OCI-LY7 (cell line): ENCODE data around the gene TBC1D32. TPM values are rescaled to one million over a fixed set of nuclear protein-coding genes. Genes with fewer than 3 reads are reported as not detected.

Experiments used
- Bru-seq: library from RNA; stranded (reverse); fragments of 400-500 nt; gene quantifications from one replicate; lab custom pipeline; 2021; lab: Mats Ljungman, UMichigan
- BruChase-seq, 2 experiments: library from RNA; stranded (reverse); fragments of 400-500 nt; gene quantifications; one replicate each; lab custom pipeline; 2021; lab: Mats Ljungman, UMichigan
- BruUV-seq: library from RNA; stranded (reverse); fragments of 400-500 nt; replicated peaks from 2 replicates; lab custom pipeline; 2021; lab: Mats Ljungman, UMichigan
- CTCF ChIA-PET: fragments of 300-600 bp; sonication (Branson Sonifier 250); formaldehyde crosslinking; loops from one replicate; lab custom pipeline; 2022; ENCODE audit warnings: antibody characterized with exemption; ENCODE audit not compliant: unreplicated experiment; lab: Charles Lee
- POLR2A ChIA-PET: fragments of 300-600 bp; sonication (Branson Sonifier 250); formaldehyde crosslinking; loops from one replicate; lab custom pipeline; 2022; ENCODE audit warnings: antibody characterized with exemption; lab: Charles Lee
- DNase-seq: peaks from one replicate; pipeline ENCODE4 v3.0.0-alpha.2; 2015; ENCODE audit warnings: low spot score
- H2AFZ ChIP-seq: fragments of 200-600 bp; sonication (generic), shearing (Covaris generic); 2 replicates; pipeline ENCODE4 v1.6.1; 2014; ENCODE audit warnings: mild to moderate bottlenecking, antibody characterized with exemption, low read length, moderate library complexity
- H3K27ac ChIP-seq: fragments of 200-600 bp; sonication (generic); 2 replicates; pipeline ENCODE4 v1.5.1; 2014; ENCODE audit warnings: mixed run types, low read depth, mild to moderate bottlenecking, moderate library complexity, low read length, inconsistent platforms; ENCODE audit not compliant: poor library complexity, severe bottlenecking
- H3K36me3 ChIP-seq: fragments of 200-600 bp; sonication (generic); 2 replicates; pipeline ENCODE4 v1.6.1; 2014; ENCODE audit warnings: mild to moderate bottlenecking, antibody characterized with exemption, low read length, moderate library complexity, mixed read lengths; ENCODE audit not compliant: insufficient read depth
- H3K4me1 ChIP-seq: fragments of 200-600 bp; sonication (generic); 2 replicates; pipeline ENCODE4 v1.5.1; 2014; ENCODE audit warnings: mild to moderate bottlenecking, low read length; ENCODE audit not compliant: insufficient read depth, poor library complexity, severe bottlenecking
- H3K4me2 ChIP-seq: fragments of 200-600 bp; sonication (generic); 2 replicates; pipeline ENCODE4 v1.6.1; 2014; ENCODE audit warnings: mild to moderate bottlenecking, low read length
- H3K4me3 ChIP-seq: fragments of 200-600 bp; sonication (generic); 2 replicates; pipeline ENCODE4 v1.5.1; 2014; ENCODE audit warnings: mild to moderate bottlenecking, low read depth, low read length; ENCODE audit not compliant: poor library complexity, severe bottlenecking
- H3K79me2 ChIP-seq: fragments of 200-600 bp; sonication (generic); 2 replicates; pipeline ENCODE4 v1.6.1; 2016; ENCODE audit warnings: low read depth, mild to moderate bottlenecking, low read length, moderate library complexity, mixed read lengths; ENCODE audit not compliant: insufficient read depth
- H3K9me2 ChIP-seq: fragments of 200-600 bp; sonication (generic); 2 replicates; pipeline ENCODE4 v1.6.1; 2016; ENCODE audit warnings: mild to moderate bottlenecking, low read length, mixed read lengths; ENCODE audit not compliant: insufficient read depth
- H3K9me3 ChIP-seq: fragments of 200-600 bp; sonication (generic); 2 replicates; pipeline ENCODE4 v1.6.1; 2014; ENCODE audit warnings: mild to moderate bottlenecking, mixed run types, low read length, mixed read lengths
- H4K20me1 ChIP-seq: fragments of 200-600 bp; sonication (generic); 2 replicates; pipeline ENCODE4 v1.6.1; 2014; ENCODE audit warnings: mild to moderate bottlenecking, antibody characterized with exemption, low read length, moderate library complexity, mixed read lengths; ENCODE audit not compliant: insufficient read depth
- CTCF ChIP-seq: fragments of 200-600 bp; sonication (generic); conservative IDR thresholded peaks from 2 replicates; pipeline ENCODE4 v1.5.1; 2014; ENCODE audit warnings: mild to moderate bottlenecking, antibody characterized with exemption, low read length, moderate library complexity, mixed read lengths
- EZH2phosphoT487 ChIP-seq: fragments of 200-600 bp; sonication (generic); IDR thresholded peaks from 2 replicates; pipeline ENCODE4 v1.6.1; 2018; ENCODE audit warnings: low read depth, borderline replicate concordance, mild to moderate bottlenecking, mixed run types, antibody characterized with exemption, low read length, moderate library complexity, mixed read lengths
- intact Hi-C: fragments of 100-400 bp; cut with micrococcal nuclease; formaldehyde crosslinking; loops from one replicate; pipeline ENCODE4 v1.10.0; 2022; ENCODE audit not compliant: unreplicated experiment
- long read RNA-seq: library from polyadenylated mRNA; stranded (forward); transcript quantifications from one replicate; pipeline ENCODE4 v2.0.0, GENCODE V29; 2022
- total RNA-seq, 2 experiments: library from RNA; depleted of rRNA in 1 of 2; stranded (reverse); fragments of >200 nt in 1 of 2; shearing (Covaris generic) in 1 of 2; gene quantifications; 2 replicates each; pipeline ENCODE4 v1.2.3, GENCODE V29; 2014 to 2022

Gene TBC1D32, protein sequence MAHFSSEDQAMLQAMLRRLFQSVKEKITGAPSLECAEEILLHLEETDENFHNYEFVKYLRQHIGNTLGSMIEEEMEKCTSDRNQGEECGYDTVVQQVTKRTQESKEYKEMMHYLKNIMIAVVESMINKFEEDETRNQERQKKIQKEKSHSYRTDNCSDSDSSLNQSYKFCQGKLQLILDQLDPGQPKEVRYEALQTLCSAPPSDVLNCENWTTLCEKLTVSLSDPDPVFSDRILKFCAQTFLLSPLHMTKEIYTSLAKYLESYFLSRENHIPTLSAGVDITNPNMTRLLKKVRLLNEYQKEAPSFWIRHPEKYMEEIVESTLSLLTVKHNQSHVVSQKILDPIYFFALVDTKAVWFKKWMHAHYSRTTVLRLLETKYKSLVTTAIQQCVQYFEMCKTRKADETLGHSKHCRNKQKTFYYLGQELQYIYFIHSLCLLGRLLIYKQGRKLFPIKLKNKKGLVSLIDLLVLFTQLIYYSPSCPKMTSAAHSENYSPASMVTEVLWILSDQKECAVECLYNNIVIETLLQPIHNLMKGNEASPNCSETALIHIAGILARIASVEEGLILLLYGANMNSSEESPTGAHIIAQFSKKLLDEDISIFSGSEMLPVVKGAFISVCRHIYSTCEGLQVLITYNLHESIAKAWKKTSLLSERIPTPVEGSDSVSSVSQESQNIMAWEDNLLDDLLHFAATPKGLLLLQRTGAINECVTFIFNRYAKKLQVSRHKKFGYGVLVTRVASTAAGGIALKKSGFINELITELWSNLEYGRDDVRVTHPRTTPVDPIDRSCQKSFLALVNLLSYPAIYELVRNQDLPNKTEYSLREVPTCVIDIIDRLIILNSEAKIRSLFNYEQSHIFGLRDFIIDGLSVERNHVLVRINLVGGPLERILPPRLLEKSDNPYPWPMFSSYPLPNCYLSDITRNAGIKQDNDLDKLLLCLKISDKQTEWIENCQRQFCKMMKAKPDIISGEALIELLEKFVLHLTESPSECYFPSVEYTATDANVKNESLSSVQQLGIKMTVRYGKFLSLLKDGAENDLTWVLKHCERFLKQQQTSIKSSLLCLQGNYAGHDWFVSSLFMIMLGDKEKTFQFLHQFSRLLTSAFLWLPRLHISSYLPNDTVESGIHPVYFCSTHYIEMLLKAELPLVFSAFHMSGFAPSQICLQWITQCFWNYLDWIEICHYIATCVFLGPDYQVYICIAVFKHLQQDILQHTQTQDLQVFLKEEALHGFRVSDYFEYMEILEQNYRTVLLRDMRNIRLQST
- 3.8 and 6.3 TPM in 2 replicates for total RNA-seq (2014; rRNA removed; shearing (Covaris generic))
- 5.1 and 7.5 TPM in 2 replicates for total RNA-seq (2022)
- percentile 46 among the genes with signal in this experiment for Bru-seq, nascent RNA
- percentile 37 among the genes with signal in this experiment for BruChase-seq, experiment 1, labeled RNA remaining after a 6-hour chase
- percentile 42 among the genes with signal in this experiment for BruChase-seq, experiment 2, labeled RNA remaining after a 2-hour chase
- long read RNA-seq, partial matches to known transcripts, result 0 of 3 reads
- long read RNA-seq, other reads (novel, unspliced or antisense), result 3 of 3 reads

GRCh38 chr6:121334299-121335086 lies at the start of gene TBC1D32:
TSS of gene TBC1D32 (minus strand) at chr6:121334480. CDS start at chr6:121334430, 50 bp downstream.
- Histone ChIP-seq H3K9me2 (no peaks in the 10 kb centered on the region), H3K27ac (peak within 1 kb of the TSS; percentile 34), H3K79me2 (no peaks in the 10 kb centered on the region), H3K36me3 (no peaks in the 10 kb centered on the region), H3K4me3 (peak within 1 kb of the TSS; percentile 79), H3K4me2 (peak within 1 kb of the TSS; percentile 73), H3K4me1 (peaks cover 3% of the 10 kb centered on the region), H2AFZ (peak within 1 kb of the TSS; percentile 97), H4K20me1 (no peaks in the 10 kb centered on the region), H3K9me3 (no peaks in the 10 kb centered on the region)
- TF ChIP-seq CTCF (no peak), EZH2phosphoT487 (no peak)
- intact Hi-C loops, result no loop called here
- no TSS peak for BruUV-seq
- CTCF ChIA-PET, result no interaction called here
- POLR2A ChIA-PET, result interaction anchor here (0.6 to 1.3 kb wide), 4 partner anchors 9 to 28 kb away, joined by 3 read pairs; no protein-coding TSS in a partner anchor
- peak; percentile 77 for DNase-seq

- ChIA-PET POLR2A (interaction anchor here (0.6 kb wide), 2 partner anchors 13 to 210 kb away, joined by 3 read pairs; no protein-coding TSS in a partner anchor), CTCF (no interaction called here)
- no TSS peak for BruUV-seq
- Histone ChIP-seq H3K4me2 (no peak overlapping the region), H3K4me1 (no peaks in the 10 kb centered on the region), H3K9me2 (no peaks in the 10 kb centered on the region), H3K4me3 (no peak overlapping the region), H2AFZ (no peak overlapping the region), H3K27ac (no peak overlapping the region), H3K36me3 (no peaks in the 10 kb centered on the region), H3K9me3 (no peaks in the 10 kb centered on the region), H3K79me2 (no peaks in the 10 kb centered on the region), H4K20me1 (no peaks in the 10 kb centered on the region)
- DNase-seq, result no peak
- intact Hi-C loops, result no loop called here
- no peak for TF ChIP-seq CTCF
- TF ChIP-seq EZH2phosphoT487, result no peak
These were observed 49.2 kb upstream of the TBC1D32 start for GRCh38 chr6:121383478-121383877.
